Ovary (tissue), 3 donors: ENCODE data around the gene GLIPR1L1.

Experiments used
- CTCF ChIP-seq, 3 donors: fragments of 450-650 bp in 2 of 3; fragments of 200-600 bp in 1 of 3; IDR thresholded peaks; one replicate each; pipeline versions ENCODE4 v1.5.1 to v1.8.0; 2016 to 2022; ENCODE audit warnings: antibody characterized with exemption in 3 of 3, mild to moderate bottlenecking in 1 of 3
- EP300 ChIP-seq: sonication (generic); formaldehyde crosslinking; IDR thresholded peaks from one replicate; pipeline ENCODE4 v1.6.1; 2017; ENCODE audit warnings: antibody characterized with exemption
- POLR2A ChIP-seq: fragments of 450-650 bp; IDR thresholded peaks from one replicate; pipeline ENCODE4 v1.6.1; 2017; ENCODE audit warnings: antibody characterized with exemption, mild to moderate bottlenecking, moderate library complexity
- donor health status: DM: no; HTN: no; CAD: no.

- TF ChIP-seq EP300 (no peak), CTCF (IDR thresholded peaks at IDR 0.05) (no peak), POLR2A (peak; percentile 34)
Measured at GRCh38 chr12:75329918-75330826, 4.3 kb upstream of the GLIPR1L1 start, which contains the start of gene CAPS2.
